Vagina (tissue), 2 donors: ENCODE data around the gene TAF3. TPM values are rescaled to one million over a fixed set of nuclear protein-coding genes. Genes with fewer than 3 reads are reported as not detected.
A peak's percentile ranks its signal among the peaks of the same experiment; 100 is the strongest.
"Not testable (repeated sequence)": the region's sequence is repeated elsewhere in the genome, so short reads cannot be mapped to it uniquely, and the experiment has no call there.

Experiments used
- DNase-seq, 2 donors: peaks; one replicate each; pipeline ENCODE4 v3.0.0-alpha.2; 2017; ENCODE audit errors: extremely low spot score in 2 of 2
- H3K27ac ChIP-seq: fragments of 200-600 bp; sonication (generic); one replicate; pipeline ENCODE4 v1.5.1; 2019
- H3K27me3 ChIP-seq: fragments of 200-600 bp; sonication (generic); one replicate; pipeline ENCODE4 v1.5.1; 2019
- H3K36me3 ChIP-seq, 2 donors: fragments of 200-600 bp; sonication (generic); one replicate each; pipeline ENCODE4 v1.5.1; 2017 to 2019
- H3K4me1 ChIP-seq: fragments of 200-600 bp; sonication (generic); one replicate; pipeline ENCODE4 v1.5.1; 2019
- H3K4me3 ChIP-seq, 2 donors: fragments of 200-600 bp; sonication (generic); 1 replicate in 1 of 2; 2 replicates in 1 of 2; pipeline ENCODE4 v1.5.1; 2016 to 2019
- H3K9me3 ChIP-seq: fragments of 200-600 bp; sonication (generic); one replicate; pipeline ENCODE4 v1.5.1; 2019
- CTCF ChIP-seq, 3 experiments: fragments of 450-650 bp in 2 of 3; fragments of 200-600 bp in 1 of 3; sonication (generic) in 1 of 3; IDR thresholded peaks; one replicate each; pipeline ENCODE4 v1.5.1; 2017 to 2019; ENCODE audit warnings: antibody characterized with exemption in 3 of 3, mild to moderate bottlenecking in 2 of 3, moderate library complexity in 2 of 3
- POLR2A ChIP-seq, 2 donors: fragments of 450-650 bp; IDR thresholded peaks; one replicate each; pipeline ENCODE4 v1.6.1; 2017; ENCODE audit warnings: antibody characterized with exemption in 2 of 2, mild to moderate bottlenecking in 2 of 2, moderate library complexity in 2 of 2
- POLR2AphosphoS5 ChIP-seq, 2 donors: sonication (generic); formaldehyde crosslinking; IDR thresholded peaks; one replicate each; pipeline ENCODE4 v1.9.0; 2017; ENCODE audit warnings: antibody characterized with exemption in 2 of 2, mild to moderate bottlenecking in 2 of 2, low read depth in 1 of 2; ENCODE audit not compliant: insufficient read depth in 1 of 2
- intact Hi-C: fragments of 100-400 bp; cut with DNase I; formaldehyde crosslinking; loops from one replicate; pipeline ENCODE4 v1.15.1; 2023
- total RNA-seq: library from RNA; depleted of rRNA; stranded (reverse); fragments of >200 nt; gene quantifications from one replicate; pipeline ENCODE4 v1.2.3, GENCODE V29; 2016

Gene TAF3
- total RNA-seq, 1 donor from 2014 or later = 9.8 TPM

- no peaks in the 10 kb centered on the region for H3K4me1 ChIP-seq
- no peak overlapping the region for H3K4me3 ChIP-seq
- H3K27me3 ChIP-seq = no peaks in the 10 kb centered on the region
- TF ChIP-seq POLR2AphosphoS5 (IDR thresholded peaks at IDR 0.05; ENCODE audit: insufficient read depth in 1 of 2, low read depth in 1 of 2) (no peak), CTCF (IDR thresholded peaks at IDR 0.05) (no peak), POLR2A (IDR thresholded peaks at IDR 0.05) (no peak)
- peak in 1 of 2 donors; percentile 8 for DNase-seq
- H3K36me3 ChIP-seq = no peaks in the 10 kb centered on the region
- H3K9me3 ChIP-seq = no peaks in the 10 kb centered on the region
- H3K27ac ChIP-seq = no peak overlapping the region
- intact Hi-C loops = no loop called here
These were observed 205.5 kb downstream of the TAF3 start for GRCh38 chr10:8023851-8024250.

GRCh38 chr10:8026349-8027259, 208.3 kb downstream of the TAF3 start:
- TF ChIP-seq POLR2AphosphoS5 (IDR thresholded peaks at IDR 0.05; ENCODE audit: insufficient read depth in 1 of 2, low read depth in 1 of 2) = no peak
- TF ChIP-seq CTCF (IDR thresholded peaks at IDR 0.05) = no peak
- TF ChIP-seq POLR2A (IDR thresholded peaks at IDR 0.05) = no peak
- intact Hi-C loops = no loop called here
- H3K27ac ChIP-seq = no peak overlapping the region
- H3K27me3 ChIP-seq = no peaks in the 10 kb centered on the region
- H3K36me3 ChIP-seq = no peaks in the 10 kb centered on the region
- H3K9me3 ChIP-seq = no peaks in the 10 kb centered on the region
- DNase-seq = peak in 1 of 2 donors; percentile 58
- no peak overlapping the region for H3K4me3 ChIP-seq
- H3K4me1 ChIP-seq = no peaks in the 10 kb centered on the region

GRCh38 chr10:8031211-8031610, 212.9 kb downstream of the TAF3 start:
- intact Hi-C loops, H3K4me3 ChIP-seq, H3K36me3 ChIP-seq, H3K27me3 ChIP-seq, DNase-seq, H3K9me3 ChIP-seq, H3K27ac ChIP-seq: not testable (repeated sequence)
- H3K4me1 ChIP-seq = peaks cover 26% of the 10 kb centered on the region

GRCh38 chr10:8032558-8032957, 214.3 kb downstream of the TAF3 start:
- no peak overlapping the region for H3K4me3 ChIP-seq
- H3K27me3 ChIP-seq = peaks cover 18% of the 10 kb centered on the region
- no peak for DNase-seq
- H3K4me1 ChIP-seq = peaks cover 36% of the 10 kb centered on the region
- no peak overlapping the region for H3K27ac ChIP-seq
- TF ChIP-seq POLR2AphosphoS5 (IDR thresholded peaks at IDR 0.05; ENCODE audit: insufficient read depth in 1 of 2, low read depth in 1 of 2) = no peak
- TF ChIP-seq POLR2A (IDR thresholded peaks at IDR 0.05) = no peak
- TF ChIP-seq CTCF (IDR thresholded peaks at IDR 0.05) = no peak
- intact Hi-C loops = no loop called here
- no peaks in the 10 kb centered on the region for H3K36me3 ChIP-seq
- no peaks in the 10 kb centered on the region for H3K9me3 ChIP-seq

- Histone ChIP-seq H3K27me3 (peaks cover 25% of the 10 kb centered on the region), H3K36me3 (no peaks in the 10 kb centered on the region), H3K27ac (no peak overlapping the region), H3K4me3 (peak overlapping the region in 1 of 2 donors; percentile 26), H3K9me3 (no peaks in the 10 kb centered on the region), H3K4me1 (peaks cover 36% of the 10 kb centered on the region)
- DNase-seq = no peak
- intact Hi-C loops = no loop called here
- TF ChIP-seq POLR2A (IDR thresholded peaks at IDR 0.05) = no peak
These were observed 215.6 kb downstream of the TAF3 start for GRCh38 chr10:8033812-8034465.
